ENCODE measurements around the gene STXBP2. TPM values are rescaled to one million over a fixed set of nuclear protein-coding genes. Genes with fewer than 3 reads are reported as not detected.
A peak's percentile ranks its signal among the peaks of the same experiment; 100 is the strongest.

The STXBP2 gene
- total RNA-seq, 2 experiments from 2014 or later, result 75.2 to 83.0 TPM

DNA sequence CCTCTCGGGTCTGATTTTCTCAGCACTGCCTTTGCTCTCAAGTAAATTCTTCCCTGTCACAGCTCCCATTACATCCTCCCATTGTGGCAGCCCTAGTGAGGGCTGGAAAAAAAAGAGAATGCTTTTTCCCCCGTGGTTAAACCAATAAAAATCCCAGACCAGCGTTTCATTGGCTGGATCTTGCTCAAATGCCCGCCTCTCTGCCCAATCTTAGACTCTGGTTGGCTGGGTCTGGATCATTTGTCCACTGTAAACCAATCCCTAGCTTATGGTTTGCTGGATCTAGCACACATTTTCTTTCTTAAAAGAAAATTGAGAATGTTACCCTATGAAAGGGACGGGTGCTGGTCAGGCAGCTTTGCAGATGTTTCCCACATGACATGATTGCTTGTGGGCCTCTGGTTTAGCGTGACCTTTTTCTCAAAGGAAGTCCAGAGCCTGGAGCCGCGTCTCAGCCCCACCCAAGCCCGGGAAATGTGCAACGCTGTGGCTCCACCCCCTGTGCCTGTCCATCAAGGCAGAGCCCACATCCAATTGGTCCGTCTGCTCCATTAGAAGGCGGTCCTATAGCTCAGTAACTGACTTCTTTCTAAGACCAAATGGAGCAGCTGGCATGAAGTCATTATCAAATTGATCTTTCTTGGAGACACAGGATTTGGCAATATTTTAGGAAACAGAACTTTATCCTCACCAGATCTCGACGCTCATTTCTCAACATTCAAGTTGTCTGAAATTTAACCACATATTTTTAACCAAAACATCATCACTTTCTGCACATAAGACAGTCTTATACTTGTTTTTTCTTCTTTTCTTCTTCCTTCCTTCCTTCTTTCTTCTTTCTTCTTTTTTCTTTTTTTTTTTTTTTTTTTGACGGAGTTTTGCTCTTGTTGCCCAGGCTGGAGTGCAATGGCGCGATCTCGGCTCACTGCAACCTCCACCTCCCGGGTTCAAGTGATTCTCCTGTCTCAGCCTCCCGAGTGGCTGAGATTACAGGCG, 37.4 kb downstream of the STXBP2 start:
- ATAC-seq (peak; percentile 51), DNase-seq (peak; percentile 63)
- Mint-ChIP-seq H3K36me3 (ENCODE audit: low read depth) (no peaks in the 10 kb centered on the region), H3K4me3 (no peak overlapping the region), H3K4me1 (peaks cover 43% of the 10 kb centered on the region), H3K27me3 (peaks cover 42% of the 10 kb centered on the region), H3K27ac (no peak overlapping the region), H3K9me3 (ENCODE audit: low read depth) (no peaks in the 10 kb centered on the region)
- ChIA-PET POLR2A (interaction anchor here (0.6 kb wide), 1 partner anchor 201 kb away, joined by 14 read pairs; no protein-coding TSS in a partner anchor), CTCF (interaction anchor here (0.6 to 1.2 kb wide), 4 partner anchors 16 to 224 kb away, joined by 3 read pairs; no protein-coding TSS in a partner anchor)
- intact Hi-C loops (cut with DNase I, micrococcal nuclease), result no loop called here

- H3K4me1 Mint-ChIP-seq, result peaks cover 47% of the 10 kb centered on the region
- DNase-seq, result no peak
- intact Hi-C loops (cut with DNase I, micrococcal nuclease), result no loop called here
- H3K36me3 Mint-ChIP-seq (ENCODE audit: low read depth), result peaks cover 2% of the 10 kb centered on the region
- H3K27me3 Mint-ChIP-seq, result peaks cover 29% of the 10 kb centered on the region
- ATAC-seq, result no peak
- H3K9me3 Mint-ChIP-seq (ENCODE audit: low read depth), result no peaks in the 10 kb centered on the region
- CTCF ChIA-PET, result interaction anchor here (0.6 to 1.4 kb wide), 3 partner anchors 109 to 218 kb away, joined by 3 to 7 read pairs (median 4); no protein-coding TSS in a partner anchor
- no peak overlapping the region for H3K4me3 Mint-ChIP-seq
- POLR2A ChIA-PET, result no interaction called here
- no peak overlapping the region for H3K27ac Mint-ChIP-seq
Observed at GRCh38 chr19:7676376-7676775, 39.5 kb downstream of the STXBP2 start.

- Mint-ChIP-seq H3K27ac (no peak within 1 kb of the TSS), H3K4me3 (no peak within 1 kb of the TSS), H3K27me3 (peaks cover 25% of the 10 kb centered on the region), H3K9me3 (ENCODE audit: low read depth) (no peaks in the 10 kb centered on the region), H3K36me3 (ENCODE audit: low read depth) (peaks cover 3% of the 10 kb centered on the region), H3K4me1 (peaks cover 51% of the 10 kb centered on the region)
- POLR2A ChIA-PET, result interaction anchor here (0.5 kb wide), 1 partner anchor 895 kb away, joined by 3 read pairs; no protein-coding TSS in a partner anchor
- ATAC-seq, result no peak
- CTCF ChIA-PET, result interaction anchor here (0.6 to 1.4 kb wide), 3 partner anchors 109 to 218 kb away, joined by 3 to 7 read pairs (median 4); no protein-coding TSS in a partner anchor
- no peak for DNase-seq
- intact Hi-C loops (cut with DNase I, micrococcal nuclease), result no loop called here
Observed at GRCh38 chr19:7676854-7677253, 39.9 kb downstream of the STXBP2 start, which contains the start of gene MCEMP1. Gene MCEMP1, plus strand, starts transcription at chr19:7677090. Its CDS starts 31 bp downstream, at chr19:7677121.

DNA sequence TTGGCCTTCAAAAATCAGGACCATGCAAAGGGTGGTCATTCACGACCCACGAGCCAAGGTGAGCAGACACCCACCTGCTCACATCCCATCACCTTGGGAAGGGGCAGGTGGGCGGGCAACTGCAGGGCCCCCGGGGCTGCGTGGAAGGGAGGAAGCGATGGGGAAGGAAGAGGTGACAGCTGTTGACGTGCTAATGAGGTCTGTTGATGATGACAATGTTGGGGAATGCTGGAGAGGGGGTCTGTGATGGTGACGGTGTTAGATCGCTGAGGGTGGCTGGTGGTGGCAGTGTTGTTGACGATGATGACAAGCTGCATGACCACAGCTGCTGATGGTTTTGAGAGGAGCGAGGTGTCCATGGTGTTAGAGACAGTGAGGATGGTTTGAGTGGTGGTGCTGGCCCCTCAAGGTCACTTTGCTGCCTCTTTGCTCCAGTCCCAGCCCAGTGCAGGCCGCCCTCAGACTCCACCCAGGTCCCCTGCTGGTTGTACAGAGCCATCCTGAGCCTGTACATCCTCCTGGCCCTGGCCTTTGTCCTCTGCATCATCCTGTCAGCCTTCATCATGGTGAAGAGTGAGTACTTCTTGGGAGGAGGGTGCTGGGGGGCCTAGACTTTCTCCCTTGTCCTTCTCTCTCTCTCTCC, 40.9 kb downstream of the STXBP2 start:
- Mint-ChIP-seq H3K27me3 (peaks cover 24% of the 10 kb centered on the region), H3K4me3 (no peak overlapping the region), H3K36me3 (ENCODE audit: low read depth) (peaks cover 9% of the 10 kb centered on the region), H3K4me1 (peaks cover 56% of the 10 kb centered on the region), H3K27ac (no peak overlapping the region), H3K9me3 (ENCODE audit: low read depth) (no peaks in the 10 kb centered on the region)
- intact Hi-C loops (cut with DNase I, micrococcal nuclease), result no loop called here
- ChIA-PET CTCF (interaction anchor here (1.3 kb wide), 3 partner anchors 8 to 109 kb away, joined by 4 read pairs; no protein-coding TSS in a partner anchor), POLR2A (no interaction called here)
- ATAC-seq (no peak), DNase-seq (no peak)

DNA sequence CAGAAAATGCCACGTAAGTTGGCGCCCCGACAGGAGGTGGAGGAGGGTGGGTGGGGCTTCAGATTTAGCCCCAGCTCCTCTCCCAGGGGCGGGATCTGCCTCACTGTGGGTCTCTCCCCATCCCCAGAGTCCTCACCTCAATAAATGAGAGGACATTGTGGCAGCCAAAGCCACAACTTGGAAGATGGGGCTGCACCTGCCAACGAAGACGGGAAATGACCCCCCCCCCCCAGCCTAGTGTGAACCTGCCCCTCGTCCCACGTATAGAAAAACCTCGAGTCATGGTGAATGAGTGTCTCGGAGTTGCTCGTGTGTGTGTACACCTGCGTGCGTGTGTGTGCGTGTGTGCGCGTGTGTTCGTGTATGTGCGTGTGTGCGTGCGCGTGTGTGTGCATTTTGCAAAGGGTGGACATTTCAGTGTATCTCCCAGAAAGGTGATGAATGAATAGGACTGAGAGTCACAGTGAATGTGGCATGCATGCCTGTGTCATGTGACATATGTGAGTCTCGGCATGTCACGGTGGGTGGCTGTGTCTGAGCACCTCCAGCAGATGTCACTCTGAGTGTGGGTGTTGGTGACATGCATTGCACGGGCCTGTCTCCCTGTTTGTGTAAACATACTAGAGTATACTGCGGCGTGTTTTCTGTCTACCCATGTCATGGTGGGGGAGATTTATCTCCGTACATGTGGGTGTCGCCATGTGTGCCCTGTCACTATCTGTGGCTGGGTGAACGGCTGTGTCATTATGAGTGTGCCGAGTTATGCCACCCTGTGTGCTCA, 42.3 kb downstream of the STXBP2 start:
- ATAC-seq, result peak; percentile 66
- intact Hi-C loops (cut with DNase I, micrococcal nuclease), result loop anchor here in 1 of 2 experiments (1.0 kb wide), 1 partner anchor 27 kb away; no protein-coding TSS in a partner anchor

GRCh38 chr19:7679771-7680605, 43.1 kb downstream of the STXBP2 start:
- Mint-ChIP-seq H3K4me3 (peak overlapping the region; percentile 91), H3K27ac (peak overlapping the region; percentile 69), H3K27me3 (peaks cover 20% of the 10 kb centered on the region), H3K36me3 (ENCODE audit: low read depth) (peaks cover 13% of the 10 kb centered on the region), H3K9me3 (ENCODE audit: low read depth) (no peaks in the 10 kb centered on the region), H3K4me1 (peaks cover 52% of the 10 kb centered on the region)
- ChIA-PET POLR2A (no interaction called here), CTCF (interaction anchor here (0.7 to 1.7 kb wide), 13 partner anchors 12 to 1010 kb away, joined by 3 to 19 read pairs (median 5); partner anchors contain the start of genes PET100, TNFSF14 and XAB2)
- ATAC-seq (no peak), DNase-seq (no peak)
- intact Hi-C loops (cut with DNase I, micrococcal nuclease), result loop anchor here (1.0 to 2.0 kb wide), 8 partner anchors 28 to 581 kb away; partner anchors contain the start of genes PNPLA6 (in 1 of the 2) and STXBP2 (in 1 of the 2)

More for the DNA sequence above, 42.3 kb downstream of the STXBP2 start:
- ChIA-PET CTCF (interaction anchor here (0.7 to 1.4 kb wide), 6 partner anchors 9 to 120 kb away, joined by 3 to 4 read pairs (median 3); no protein-coding TSS in a partner anchor), POLR2A (interaction anchor here (0.9 kb wide), 1 partner anchor 26 kb away, joined by 4 read pairs; no protein-coding TSS in a partner anchor)
- peak; percentile 84 for DNase-seq
- peaks cover 22% of the 10 kb centered on the region for H3K27me3 Mint-ChIP-seq
- peaks cover 13% of the 10 kb centered on the region for H3K36me3 Mint-ChIP-seq (ENCODE audit: low read depth)
- H3K4me3 Mint-ChIP-seq, result peak overlapping the region; percentile 18
- peak overlapping the region; percentile 41 for H3K27ac Mint-ChIP-seq
- peaks cover 55% of the 10 kb centered on the region for H3K4me1 Mint-ChIP-seq
- no peaks in the 10 kb centered on the region for H3K9me3 Mint-ChIP-seq (ENCODE audit: low read depth)

- peak; percentile 93 for DNase-seq
- Mint-ChIP-seq H3K27me3 (peaks cover 18% of the 10 kb centered on the region), H3K27ac (peak within 1 kb of the TSS; percentile 91), H3K36me3 (ENCODE audit: low read depth) (peaks cover 15% of the 10 kb centered on the region), H3K4me1 (peaks cover 51% of the 10 kb centered on the region), H3K4me3 (peak within 1 kb of the TSS; percentile 91), H3K9me3 (ENCODE audit: low read depth) (no peaks in the 10 kb centered on the region)
- ChIA-PET POLR2A (interaction anchor here (0.6 kb wide), 1 partner anchor 297 kb away, joined by 13 read pairs; no protein-coding TSS in a partner anchor), CTCF (interaction anchor here (0.5 to 1.8 kb wide), 36 partner anchors 10 to 1283 kb away, joined by 3 to 19 read pairs (median 3); partner anchors contain the start of genes ARHGEF18, CD209, PET100 and XAB2)
- intact Hi-C loops (cut with DNase I, micrococcal nuclease), result loop anchor here (1.0 to 2.0 kb wide), 16 partner anchors 22 to 582 kb away; partner anchors contain the start of genes MAP2K7 (in 1 of the 2), PET100 (in 1 of the 2), PNPLA6 (in 1 of the 2) and SNAPC2 (in 1 of the 2)
- ATAC-seq, result peak; percentile 25
Observed at GRCh38 chr19:7680606-7681339, 43.9 kb downstream of the STXBP2 start, which contains the start of gene TRAPPC5. Gene TRAPPC5, plus strand, starts transcription at chr19:7680833. Its CDS starts 1,421 bp downstream, at chr19:7682254.

- intact Hi-C loops (cut with DNase I, micrococcal nuclease), result loop anchor here (1.0 to 2.0 kb wide), 10 partner anchors 23 to 583 kb away; partner anchors contain the start of genes MAP2K7 (in 1 of the 2), PET100 (in 1 of the 2), SNAPC2 (in 1 of the 2) and TIMM44 (in 1 of the 2)
- POLR2A ChIA-PET, result interaction anchor here (0.6 kb wide), 1 partner anchor 298 kb away, joined by 13 read pairs; no protein-coding TSS in a partner anchor
- Mint-ChIP-seq H3K27me3 (peaks cover 16% of the 10 kb centered on the region), H3K9me3 (ENCODE audit: low read depth) (no peaks in the 10 kb centered on the region), H3K4me1 (peaks cover 44% of the 10 kb centered on the region), H3K27ac (peak overlapping the region; percentile 91), H3K36me3 (ENCODE audit: low read depth) (peaks cover 15% of the 10 kb centered on the region), H3K4me3 (peak overlapping the region; percentile 91)
- DNase-seq (peak; percentile 95), ATAC-seq (peak; percentile 68)
- CTCF ChIA-PET, result interaction anchor here (0.5 to 1.8 kb wide), 37 partner anchors 10 to 1283 kb away, joined by 3 to 19 read pairs (median 3); partner anchors contain the start of genes ARHGEF18, CD209, PET100 and XAB2
Observed at GRCh38 chr19:7681340-7682174, 44.6 kb downstream of the STXBP2 start.
